AG20443 (cell line): ENCODE measurements around the gene IFNA8.
"Not testable (repeated sequence)": the region's sequence is repeated elsewhere in the genome, so short reads cannot be mapped to it uniquely, and the experiment has no call there.

Source experiments
- DNase-seq: peaks from one replicate; pipeline ENCODE4 v3.0.0; 2012; ENCODE audit warnings: low spot score, mixed read lengths

IFNA8 gene

GRCh38 chr9:21429191-21429590, 20.3 kb downstream of the IFNA8 start:
- no peak for DNase-seq

- no peak for DNase-seq
Observed at GRCh38 chr9:21432672-21433425, 23.9 kb downstream of the IFNA8 start.

GRCh38 chr9:21434202-21435014, 25.5 kb downstream of the IFNA8 start:
- DNase-seq: peak; percentile 43

- DNase-seq: not testable (repeated sequence)
Observed at GRCh38 chr9:21435015-21435383, 26.1 kb downstream of the IFNA8 start.

- no peak for DNase-seq
Observed at GRCh38 chr9:21440139-21440538, 31.2 kb downstream of the IFNA8 start, which contains the start of gene IFNA1. Gene IFNA1 (plus strand): TSS chr9:21440439. CDS start chr9:21440508, 69 bp downstream.

- no peak for DNase-seq
Observed at GRCh38 chr9:21443849-21444625, 35.1 kb downstream of the IFNA8 start.

GRCh38 chr9:21449312-21449711, 40.4 kb downstream of the IFNA8 start:
- not testable (repeated sequence) for DNase-seq

GRCh38 chr9:21450733-21451394, 41.9 kb downstream of the IFNA8 start:
- DNase-seq: no peak

- no peak for DNase-seq
Observed at GRCh38 chr9:21452681-21453080, 43.8 kb downstream of the IFNA8 start.

GRCh38 chr9:21454149-21454548, 45.2 kb downstream of the IFNA8 start:
- peak; percentile 47 for DNase-seq

- peak; percentile 65 for DNase-seq
Observed at GRCh38 chr9:21455320-21455719, 46.4 kb downstream of the IFNA8 start.
